ENCODE data around the gene SLC27A4.

Gene SLC27A4

DNA sequence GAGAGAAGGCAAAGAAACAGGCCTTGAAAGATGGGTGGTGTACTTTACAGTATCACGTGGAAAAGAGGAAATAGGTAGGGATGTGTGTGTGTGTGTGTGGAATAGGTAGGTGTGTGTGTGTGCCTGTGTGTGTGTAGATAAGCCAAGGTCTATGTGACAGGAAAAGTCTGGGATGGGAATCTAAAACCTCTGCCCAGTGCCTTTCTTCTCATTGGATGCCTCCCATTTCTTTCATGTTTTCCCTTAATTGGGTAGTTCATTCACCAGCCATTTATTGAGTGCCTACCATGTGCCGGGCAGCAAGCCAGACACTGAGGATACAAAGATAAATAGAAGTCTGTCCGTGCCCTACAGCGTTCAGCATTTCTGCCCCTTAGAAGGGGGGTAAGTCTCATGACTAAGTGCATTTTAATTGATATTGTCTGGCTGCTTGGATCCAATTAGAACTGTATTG is 31.9 kb downstream of the SLC27A4 start:
- DNase-seq (ENCODE audit: low read depth): no peak
- TF ChIP-seq, protein P1, sequence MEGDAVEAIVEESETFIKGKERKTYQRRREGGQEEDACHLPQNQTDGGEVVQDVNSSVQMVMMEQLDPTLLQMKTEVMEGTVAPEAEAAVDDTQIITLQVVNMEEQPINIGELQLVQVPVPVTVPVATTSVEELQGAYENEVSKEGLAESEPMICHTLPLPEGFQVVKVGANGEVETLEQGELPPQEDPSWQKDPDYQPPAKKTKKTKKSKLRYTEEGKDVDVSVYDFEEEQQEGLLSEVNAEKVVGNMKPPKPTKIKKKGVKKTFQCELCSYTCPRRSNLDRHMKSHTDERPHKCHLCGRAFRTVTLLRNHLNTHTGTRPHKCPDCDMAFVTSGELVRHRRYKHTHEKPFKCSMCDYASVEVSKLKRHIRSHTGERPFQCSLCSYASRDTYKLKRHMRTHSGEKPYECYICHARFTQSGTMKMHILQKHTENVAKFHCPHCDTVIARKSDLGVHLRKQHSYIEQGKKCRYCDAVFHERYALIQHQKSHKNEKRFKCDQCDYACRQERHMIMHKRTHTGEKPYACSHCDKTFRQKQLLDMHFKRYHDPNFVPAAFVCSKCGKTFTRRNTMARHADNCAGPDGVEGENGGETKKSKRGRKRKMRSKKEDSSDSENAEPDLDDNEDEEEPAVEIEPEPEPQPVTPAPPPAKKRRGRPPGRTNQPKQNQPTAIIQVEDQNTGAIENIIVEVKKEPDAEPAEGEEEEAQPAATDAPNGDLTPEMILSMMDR (conservative IDR thresholded peaks at IDR 0.05; ENCODE audit: low read depth, low read length): no peak
- peak overlapping the region; percentile 82 for H3K4me3 ChIP-seq (ENCODE audit: low read length)

DNA sequence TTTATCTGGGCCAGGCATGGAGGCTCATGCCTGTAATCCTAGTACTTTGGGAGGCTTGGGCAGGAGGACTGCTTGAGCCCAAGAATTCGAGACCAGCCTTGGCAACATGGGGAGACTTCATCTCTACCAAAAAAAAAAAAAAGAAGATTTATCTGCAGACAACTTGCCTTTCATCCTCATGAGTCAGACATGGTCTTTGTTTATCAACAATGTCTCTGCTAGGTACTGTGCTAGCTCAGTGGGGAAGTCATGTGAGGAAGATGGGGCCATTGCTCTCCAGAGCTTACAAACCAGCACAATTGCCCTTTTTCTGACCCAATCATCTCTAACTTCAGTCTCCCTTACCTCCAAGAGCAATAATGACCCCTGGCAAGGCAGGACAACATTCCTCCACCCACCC is 32.5 kb downstream of the SLC27A4 start:
- TF ChIP-seq, protein P1 (conservative IDR thresholded peaks at IDR 0.05; ENCODE audit: low read depth, low read length): no peak
- H3K4me3 ChIP-seq (ENCODE audit: low read length): no peak overlapping the region
- no peak for DNase-seq (ENCODE audit: low read depth)

DNA sequence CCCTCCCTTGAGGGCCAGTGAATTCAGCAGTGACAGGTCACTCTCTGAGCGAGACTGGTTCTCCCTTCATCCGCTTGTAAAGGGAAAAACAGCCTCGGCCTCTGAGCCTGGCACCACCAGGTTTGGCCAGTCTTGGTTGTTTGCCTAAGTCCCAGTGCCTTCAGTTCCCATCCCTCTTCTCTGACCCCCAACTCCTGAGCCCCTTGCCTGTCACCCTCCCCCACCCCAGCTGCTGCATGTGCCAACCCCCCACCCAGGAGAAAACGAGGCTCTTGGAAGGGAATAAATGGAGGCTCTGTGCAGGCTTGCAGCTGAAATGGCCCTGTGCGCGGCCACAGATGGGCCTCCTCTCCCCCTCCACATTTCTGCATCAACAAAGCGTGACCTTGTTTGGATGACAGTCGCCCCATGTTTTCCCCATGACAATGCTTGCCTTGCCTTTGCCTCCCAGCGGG is 33.9 kb downstream of the SLC27A4 start:
- TF ChIP-seq, protein P1 (conservative IDR thresholded peaks at IDR 0.05; ENCODE audit: low read depth, low read length): no peak
- no peak for DNase-seq (ENCODE audit: low read depth)
- no peak overlapping the region for H3K4me3 ChIP-seq (ENCODE audit: low read length)

DNA sequence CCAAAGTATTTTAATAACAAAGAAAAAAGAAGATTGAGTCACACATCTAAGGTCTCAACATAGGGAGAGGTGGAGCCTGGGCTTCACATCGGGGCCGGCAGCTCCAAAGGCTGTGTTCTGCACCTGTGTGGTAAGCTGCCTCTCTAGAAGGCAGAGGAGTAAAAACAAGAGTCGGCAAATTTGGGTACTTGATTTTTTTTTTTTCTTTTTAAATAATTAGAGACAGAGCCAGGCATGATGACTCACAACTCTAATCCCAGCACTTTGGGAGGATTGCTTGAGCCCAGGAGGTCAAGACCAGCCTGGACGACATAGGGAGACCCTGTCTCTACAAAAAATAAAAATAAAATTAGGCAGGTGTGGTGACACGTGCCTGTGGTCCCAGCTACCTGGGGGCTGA is 35.5 kb downstream of the SLC27A4 start:
- TF ChIP-seq, protein P1 (conservative IDR thresholded peaks at IDR 0.05; ENCODE audit: low read depth, low read length): no peak
- H3K4me3 ChIP-seq (ENCODE audit: low read length): no peak overlapping the region
- DNase-seq (ENCODE audit: low read depth): no peak

DNA sequence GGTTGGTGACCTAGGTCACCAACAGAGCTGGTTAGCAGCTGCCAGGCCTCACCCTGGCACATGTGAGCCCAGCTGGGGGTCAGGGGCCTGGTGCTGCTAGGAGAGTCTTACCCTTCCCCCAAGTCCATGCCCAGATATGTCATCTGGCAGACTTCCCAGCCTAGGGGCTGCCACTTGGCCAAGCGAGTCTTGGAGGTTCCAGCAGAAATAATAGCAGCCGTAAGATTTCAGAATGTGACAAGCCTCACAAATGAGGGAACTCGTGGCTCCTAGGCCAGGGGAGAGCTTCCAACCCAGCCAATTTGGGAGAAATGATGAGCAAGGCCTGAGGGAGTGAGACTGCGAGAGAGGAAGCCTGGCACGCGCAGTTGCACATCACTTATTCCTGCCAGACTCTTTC is 41.9 kb downstream of the SLC27A4 start:
- TF ChIP-seq, protein P1 (conservative IDR thresholded peaks at IDR 0.05; ENCODE audit: low read depth, low read length): no peak
- H3K4me3 ChIP-seq (ENCODE audit: low read length): no peak overlapping the region
- DNase-seq (ENCODE audit: low read depth): no peak

DNA sequence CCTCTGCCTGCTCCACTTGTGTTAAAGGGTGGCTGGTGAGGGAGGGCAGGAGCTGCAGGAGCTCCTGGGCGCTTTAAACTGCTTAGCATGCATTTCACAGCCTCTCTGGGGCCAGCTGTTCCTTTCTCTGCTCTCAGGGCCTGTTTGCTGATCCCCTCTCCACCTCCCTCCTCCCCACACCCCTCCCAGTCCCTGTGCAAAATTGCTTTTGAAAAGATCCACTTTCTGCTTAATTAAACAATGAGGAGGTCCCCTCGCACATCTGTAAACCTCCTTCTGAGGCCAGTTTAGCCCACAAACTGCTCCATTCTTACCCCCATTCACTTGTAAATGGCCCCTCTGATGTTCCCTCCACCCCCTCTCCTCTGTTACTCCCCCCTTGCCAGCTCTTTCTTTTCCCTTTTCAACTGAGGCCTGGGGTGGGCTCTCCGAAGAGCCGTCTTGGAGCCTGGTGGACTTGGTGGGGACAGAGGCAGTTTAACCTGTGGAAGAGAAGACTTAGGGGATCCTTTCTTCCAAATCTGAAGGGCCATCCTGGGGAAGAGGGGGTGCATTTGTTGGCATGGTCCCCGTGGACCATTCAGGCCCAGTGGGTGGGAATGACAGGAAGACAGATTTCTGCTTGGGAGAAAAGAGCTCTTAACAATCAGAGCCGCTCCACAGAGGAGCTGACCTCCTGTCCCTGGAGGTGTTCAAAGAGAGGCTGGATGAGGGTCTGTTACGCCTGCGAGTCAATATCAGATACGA is 42.9 kb downstream of the SLC27A4 start:
- TF ChIP-seq, protein P1 (conservative IDR thresholded peaks at IDR 0.05; ENCODE audit: low read depth, low read length): no peak
- no peak for DNase-seq (ENCODE audit: low read depth)
- no peak overlapping the region for H3K4me3 ChIP-seq (ENCODE audit: low read length)

DNA sequence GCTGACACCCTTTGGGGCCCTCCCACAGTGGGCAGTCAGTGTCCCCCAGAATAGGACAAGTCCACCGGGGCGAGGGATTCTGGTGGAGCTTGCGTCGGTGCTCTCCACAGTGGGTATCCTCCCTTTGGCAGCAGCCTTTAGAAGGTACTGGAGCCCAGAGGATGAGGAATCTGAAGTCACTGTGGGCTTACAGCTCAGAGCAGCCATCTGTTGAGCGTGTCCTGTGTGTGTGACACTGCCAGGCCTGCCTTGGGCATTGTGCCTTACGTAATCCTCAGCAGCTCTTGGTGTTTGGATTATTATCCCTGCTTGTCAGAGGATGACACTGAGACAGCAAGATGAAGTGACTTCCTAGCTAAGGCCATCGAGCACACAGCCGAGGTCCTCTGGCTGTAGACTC is 43.5 kb downstream of the SLC27A4 start:
- TF ChIP-seq, protein P1 (conservative IDR thresholded peaks at IDR 0.05; ENCODE audit: low read depth, low read length): no peak
- no peak for DNase-seq (ENCODE audit: low read depth)
- no peak overlapping the region for H3K4me3 ChIP-seq (ENCODE audit: low read length)
